DOHH2 (cell line): ENCODE measurements around the gene ELAVL2.

Source experiments
- CTCF ChIP-seq: fragments of 200-600 bp; sonication (generic); IDR thresholded peaks from one replicate; pipeline ENCODE4 v1.5.1; 2014; ENCODE audit warnings: antibody characterized with exemption, mild to moderate bottlenecking, low read depth, low read length; ENCODE audit not compliant: poor library complexity, severe bottlenecking
- EZH2phosphoT487 ChIP-seq: fragments of 200-600 bp; sonication (generic); IDR thresholded peaks from 2 replicates; pipeline ENCODE4 v1.6.1; 2017; ENCODE audit warnings: borderline replicate concordance, mild to moderate bottlenecking, antibody characterized with exemption, low read length, moderate library complexity, mixed read lengths

GRCh38 chr9:23819403-23819802 lies 6.6 kb downstream of the ELAVL2 start:
- TF ChIP-seq CTCF: no peak
- no peak for TF ChIP-seq EZH2phosphoT487
